Mesothelial cell of epicardium (in vitro differentiated cells): Measurements from ENCODE around the gene LAMB1. TPM values are rescaled to one million over a fixed set of nuclear protein-coding genes. Genes with fewer than 3 reads are reported as not detected.

Experiments used
- DNase-seq, 2 experiments: peaks; one replicate each; pipeline ENCODE4 v3.0.0; 2021; ENCODE audit warnings: low spot score in 2 of 2; ENCODE audit not compliant: unreplicated experiment in 2 of 2
- H3K27ac Mint-ChIP-seq: 2 replicates; pipeline ENCODE4 v1.8.0; 2021; ENCODE audit warnings: mixed read lengths
- H3K27me3 Mint-ChIP-seq: 2 replicates; pipeline ENCODE4 v1.8.0; 2021; ENCODE audit warnings: low read depth, mixed read lengths
- H3K36me3 Mint-ChIP-seq: 2 replicates; pipeline ENCODE4 v1.8.0; 2021; ENCODE audit warnings: mixed read lengths
- H3K4me1 Mint-ChIP-seq: 2 replicates; pipeline ENCODE4 v1.8.0; 2021; ENCODE audit warnings: mixed read lengths
- H3K4me3 Mint-ChIP-seq: 2 replicates; pipeline ENCODE4 v1.8.0; 2021; ENCODE audit warnings: mild to moderate bottlenecking, moderate library complexity, mixed read lengths
- H3K9me3 Mint-ChIP-seq: 2 replicates; pipeline ENCODE4 v1.8.0; 2021; ENCODE audit warnings: mixed read lengths
- CTCF ChIP-seq: fragments of 200-600 bp; sonication (generic); IDR thresholded peaks from one replicate; pipeline ENCODE4 v1.5.0; 2021; ENCODE audit warnings: antibody characterized with exemption; ENCODE audit not compliant: unreplicated experiment
- total RNA-seq: library from RNA; stranded (reverse); gene quantifications from 3 replicates; pipeline ENCODE4 v1.2.1, GENCODE V29; 2021

Gene LAMB1
- total RNA-seq, 1 donor from 2014 or later, result 593 TPM

- Mint-ChIP-seq H3K4me1 (peaks cover 40% of the 10 kb centered on the region), H3K27ac (no peak overlapping the region), H3K4me3 (no peak overlapping the region), H3K9me3 (no peaks in the 10 kb centered on the region), H3K27me3 (no peaks in the 10 kb centered on the region), H3K36me3 (peaks cover 54% of the 10 kb centered on the region)
- TF ChIP-seq CTCF, result no peak
- no peak for DNase-seq
These were observed 24.0 kb downstream of the LAMB1 start for GRCh38 chr7:107978815-107979408.

DNA sequence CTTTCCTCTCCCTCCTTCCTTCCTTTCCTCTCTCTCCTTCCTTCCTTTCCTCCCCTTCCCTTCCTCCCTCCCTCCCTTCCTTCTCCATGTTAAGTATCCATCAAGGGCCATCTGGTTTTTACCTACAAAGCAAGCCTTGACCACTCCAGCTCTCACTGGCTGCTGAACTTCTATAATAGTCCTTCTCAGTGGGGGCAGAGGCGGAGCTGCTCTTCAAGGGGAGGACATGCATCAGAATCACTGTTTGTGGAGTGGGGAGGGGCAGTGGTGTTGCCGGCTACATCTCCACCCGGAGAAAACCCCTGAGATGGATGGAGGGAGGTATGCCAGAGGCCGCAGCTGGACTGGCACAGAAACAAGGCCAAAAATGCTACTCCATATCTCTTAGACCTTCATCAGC is 25.9 kb downstream of the LAMB1 start:
- Mint-ChIP-seq H3K4me1 (peaks cover 38% of the 10 kb centered on the region), H3K27ac (no peak overlapping the region), H3K36me3 (peaks cover 49% of the 10 kb centered on the region), H3K27me3 (no peaks in the 10 kb centered on the region), H3K4me3 (no peak overlapping the region), H3K9me3 (no peaks in the 10 kb centered on the region)
- DNase-seq, result no peak
- TF ChIP-seq CTCF, result no peak

DNA sequence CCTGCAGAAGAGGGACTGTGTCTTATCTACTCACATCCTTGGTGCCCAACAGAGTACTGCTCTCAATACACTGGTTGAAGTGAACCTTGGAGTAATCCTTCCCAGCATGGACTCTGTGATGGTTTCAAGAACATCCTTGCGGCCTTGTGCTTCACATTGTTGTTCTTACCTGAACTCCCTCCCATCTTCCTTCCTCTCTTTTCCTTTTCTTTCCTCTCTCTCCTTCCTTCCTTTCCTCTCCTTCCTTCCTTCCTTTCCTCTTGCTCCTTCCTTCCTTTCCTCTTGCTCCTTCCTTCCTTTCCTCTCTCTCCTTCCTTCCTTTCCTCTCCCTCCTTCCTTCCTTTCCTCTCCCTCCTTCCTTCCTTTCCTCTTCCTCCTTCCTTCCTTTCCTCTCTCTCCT is 26.3 kb downstream of the LAMB1 start:
- Mint-ChIP-seq H3K27ac (peak overlapping the region; percentile 10), H3K4me1 (peaks cover 38% of the 10 kb centered on the region), H3K4me3 (no peak overlapping the region), H3K9me3 (no peaks in the 10 kb centered on the region), H3K36me3 (peaks cover 49% of the 10 kb centered on the region), H3K27me3 (no peaks in the 10 kb centered on the region)
- TF ChIP-seq CTCF, result no peak
- no peak for DNase-seq

- no peak for DNase-seq
- peaks cover 50% of the 10 kb centered on the region for H3K36me3 Mint-ChIP-seq
- H3K9me3 Mint-ChIP-seq, result no peaks in the 10 kb centered on the region
- H3K4me3 Mint-ChIP-seq, result no peak overlapping the region
- TF ChIP-seq CTCF, result no peak
- no peaks in the 10 kb centered on the region for H3K27me3 Mint-ChIP-seq
- H3K27ac Mint-ChIP-seq, result peak overlapping the region; percentile 11
- H3K4me1 Mint-ChIP-seq, result peaks cover 41% of the 10 kb centered on the region
These were observed 27.5 kb downstream of the LAMB1 start for GRCh38 chr7:107975394-107976013.

DNA sequence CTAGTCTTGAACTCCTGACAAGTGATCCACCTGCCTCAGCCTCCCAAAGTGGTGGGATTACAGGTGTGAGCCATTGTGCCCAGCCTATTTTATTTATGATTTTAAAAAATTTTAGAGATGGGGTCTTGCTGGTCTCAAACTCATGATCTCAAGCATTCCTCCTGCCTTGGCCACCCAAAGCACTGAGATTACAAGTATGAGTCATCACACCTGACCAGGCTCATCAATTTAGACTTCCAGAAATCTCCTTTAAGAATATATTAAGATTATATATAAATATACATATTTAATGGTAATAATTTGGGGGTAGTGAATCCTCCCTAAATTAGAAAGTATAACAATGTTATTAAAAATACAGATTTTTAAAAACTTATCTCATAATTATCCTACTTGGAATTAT is 29.1 kb downstream of the LAMB1 start:
- H3K9me3 Mint-ChIP-seq, result no peaks in the 10 kb centered on the region
- H3K27ac Mint-ChIP-seq, result no peak overlapping the region
- no peaks in the 10 kb centered on the region for H3K27me3 Mint-ChIP-seq
- DNase-seq, result no peak
- H3K4me1 Mint-ChIP-seq, result peaks cover 36% of the 10 kb centered on the region
- H3K36me3 Mint-ChIP-seq, result peaks cover 52% of the 10 kb centered on the region
- TF ChIP-seq CTCF, result no peak
- H3K4me3 Mint-ChIP-seq, result no peak overlapping the region
